ENCODE data around the gene NEIL3. TPM values are rescaled to one million over a fixed set of nuclear protein-coding genes. Genes with fewer than 3 reads are reported as not detected.

The NEIL3 gene
- total RNA-seq, 2 experiments from 2014 or later, result 33.7 to 35.2 TPM

DNA sequence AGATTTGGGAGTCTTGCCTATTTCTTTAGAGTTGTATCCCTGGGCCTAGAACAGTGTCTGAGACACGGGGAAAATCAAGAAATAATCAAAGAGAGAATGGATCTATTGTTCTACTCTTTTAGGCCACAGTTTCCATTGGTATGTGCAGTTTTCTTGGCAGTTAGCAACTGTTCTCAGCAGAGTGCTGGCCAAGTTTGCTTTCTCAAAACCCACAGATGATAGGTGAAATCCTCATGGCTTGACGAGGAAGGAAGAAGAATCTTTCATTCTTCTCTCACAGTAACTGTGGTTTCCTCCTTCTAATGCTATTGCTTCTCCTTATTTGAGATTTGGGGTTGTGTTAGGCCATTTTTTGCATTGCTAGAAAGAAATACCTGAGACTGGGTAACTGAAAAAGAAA lies 90.4 kb downstream of the NEIL3 start:
- peaks cover 51% of the 10 kb centered on the region for H3K4me1 Mint-ChIP-seq (ENCODE audit: low read depth)
- no peak overlapping the region for H3K4me3 Mint-ChIP-seq
- peaks cover 11% of the 10 kb centered on the region for H3K9me3 Mint-ChIP-seq (ENCODE audit: insufficient read depth)
- no peak for ATAC-seq
- peaks cover 24% of the 10 kb centered on the region for H3K36me3 Mint-ChIP-seq (ENCODE audit: low read depth)
- no peak for DNase-seq
- ChIA-PET CTCF (no interaction called here), POLR2A (no interaction called here)
- H3K27me3 Mint-ChIP-seq (ENCODE audit: low read depth), result peaks cover 3% of the 10 kb centered on the region
- peak overlapping the region; percentile 84 for H3K27ac Mint-ChIP-seq

DNA sequence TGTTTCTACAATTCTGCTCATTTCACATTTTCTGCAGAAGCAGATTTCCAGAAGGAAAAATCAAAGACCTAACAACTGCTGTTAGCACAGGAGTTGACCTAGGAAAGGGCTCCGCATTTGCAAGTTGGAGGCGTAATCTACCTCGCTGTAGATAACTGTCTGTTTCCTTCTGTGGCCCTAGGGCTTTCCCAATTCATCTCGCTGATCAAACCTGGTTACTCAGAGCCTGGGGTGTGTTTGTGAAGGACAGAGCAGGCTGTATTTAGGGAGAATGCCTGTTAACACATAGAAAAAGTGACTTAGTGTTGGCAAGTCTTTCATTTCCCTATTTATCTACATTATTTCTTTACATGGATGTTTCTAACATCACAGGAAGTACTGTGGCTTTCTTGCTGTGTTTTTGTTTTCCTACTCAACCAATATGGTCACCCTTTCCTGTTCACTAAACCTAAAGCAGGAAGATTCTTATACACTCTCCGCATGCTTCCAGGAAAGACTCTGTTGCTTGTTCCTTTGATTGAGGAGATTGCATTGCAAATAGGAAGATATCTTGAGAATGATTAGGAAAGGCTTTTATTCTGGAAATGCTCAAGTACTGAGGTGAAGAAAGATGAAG lies 92.1 kb downstream of the NEIL3 start:
- ATAC-seq (peak; percentile 80), DNase-seq (no peak)
- Mint-ChIP-seq H3K4me3 (peak overlapping the region; percentile 52), H3K27me3 (ENCODE audit: low read depth) (peaks cover 6% of the 10 kb centered on the region), H3K9me3 (ENCODE audit: insufficient read depth) (peaks cover 11% of the 10 kb centered on the region), H3K36me3 (ENCODE audit: low read depth) (peaks cover 24% of the 10 kb centered on the region), H3K4me1 (ENCODE audit: low read depth) (peaks cover 49% of the 10 kb centered on the region), H3K27ac (peak overlapping the region; percentile 82)
- POLR2A ChIA-PET, result interaction anchor here (0.6 kb wide), 1 partner anchor 91 kb away, joined by 3 read pairs; no protein-coding TSS in a partner anchor
- CTCF ChIA-PET, result interaction anchor here (0.7 kb wide), 1 partner anchor 9 kb away, joined by 3 read pairs; no protein-coding TSS in a partner anchor

GRCh38 chr4:177403746-177404145 lies 94.1 kb downstream of the NEIL3 start:
- peaks cover 4% of the 10 kb centered on the region for H3K9me3 Mint-ChIP-seq (ENCODE audit: insufficient read depth)
- CTCF ChIA-PET, result interaction anchor here (1.0 to 1.6 kb wide), 2 partner anchors 10 to 23 kb away, joined by 3 to 6 read pairs; no protein-coding TSS in a partner anchor

DNA sequence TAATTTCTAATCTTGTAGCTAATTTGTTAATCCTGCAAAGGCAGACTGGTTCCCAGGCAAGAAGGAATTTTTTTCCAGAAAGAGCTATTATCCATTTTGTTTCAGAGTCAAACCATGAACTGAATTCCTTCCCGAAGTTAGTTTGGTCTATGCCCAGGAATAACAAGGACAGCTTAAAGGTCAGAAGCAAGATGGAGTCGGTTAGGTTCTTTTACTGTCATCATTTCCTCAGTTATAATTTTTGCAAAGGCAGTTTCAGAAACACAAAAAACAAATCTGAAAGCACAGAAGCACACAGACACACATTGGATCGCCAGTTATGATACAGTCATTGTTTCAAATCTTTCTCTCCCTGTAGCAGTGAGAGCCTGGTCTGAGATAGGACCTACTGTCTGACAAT lies 94.7 kb downstream of the NEIL3 start:
- Mint-ChIP-seq H3K9me3 (ENCODE audit: insufficient read depth) (peaks cover 4% of the 10 kb centered on the region), H3K36me3 (ENCODE audit: low read depth) (peaks cover 20% of the 10 kb centered on the region), H3K4me3 (no peak overlapping the region), H3K4me1 (ENCODE audit: low read depth) (peaks cover 46% of the 10 kb centered on the region), H3K27me3 (ENCODE audit: low read depth) (peaks cover 6% of the 10 kb centered on the region), H3K27ac (no peak overlapping the region)
- ATAC-seq (no peak), DNase-seq (no peak)
- ChIA-PET CTCF (interaction anchor here (1.1 to 1.6 kb wide), 3 partner anchors 11 to 23 kb away, joined by 3 to 6 read pairs (median 4); no protein-coding TSS in a partner anchor), POLR2A (interaction anchor here (2.6 kb wide), 1 partner anchor 37 kb away, joined by 14 read pairs; the partner anchor contains the start of gene AGA)

More at GRCh38 chr4:177403746-177404145, 94.1 kb downstream of the NEIL3 start:
- no peak for DNase-seq
- H3K27me3 Mint-ChIP-seq (ENCODE audit: low read depth), result peaks cover 6% of the 10 kb centered on the region
- no peak overlapping the region for H3K4me3 Mint-ChIP-seq
- peaks cover 20% of the 10 kb centered on the region for H3K36me3 Mint-ChIP-seq (ENCODE audit: low read depth)
- POLR2A ChIA-PET, result interaction anchor here (2.6 kb wide), 1 partner anchor 38 kb away, joined by 14 read pairs; the partner anchor contains the start of gene AGA
- ATAC-seq, result no peak
- H3K4me1 Mint-ChIP-seq (ENCODE audit: low read depth), result peaks cover 47% of the 10 kb centered on the region
- H3K27ac Mint-ChIP-seq, result no peak overlapping the region

DNA sequence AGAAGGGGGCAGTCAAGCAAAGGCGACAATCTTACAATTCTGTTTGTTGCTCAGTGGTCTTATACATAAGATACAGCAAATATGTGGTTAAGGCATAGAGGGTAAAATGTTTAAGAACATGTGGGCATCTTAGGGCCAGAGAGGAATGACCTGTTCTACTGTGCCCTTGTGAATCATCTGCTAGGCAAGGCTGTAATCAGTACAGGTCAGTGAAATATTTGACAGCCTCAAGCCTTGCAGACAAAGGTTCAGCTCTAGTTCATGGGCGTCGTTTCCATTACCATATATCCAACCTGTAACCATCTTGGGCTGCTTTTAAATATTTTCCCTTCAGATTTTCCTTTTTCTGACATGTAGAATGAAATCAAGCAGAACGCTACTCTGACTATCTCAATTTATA lies 95.3 kb downstream of the NEIL3 start:
- H3K4me1 Mint-ChIP-seq (ENCODE audit: low read depth), result peaks cover 40% of the 10 kb centered on the region
- H3K27me3 Mint-ChIP-seq (ENCODE audit: low read depth), result peaks cover 6% of the 10 kb centered on the region
- DNase-seq, result no peak
- ChIA-PET POLR2A (interaction anchor here (2.6 kb wide), 1 partner anchor 37 kb away, joined by 14 read pairs; the partner anchor contains the start of gene AGA), CTCF (interaction anchor here (1.1 to 1.2 kb wide), 2 partner anchors 12 to 20 kb away, joined by 3 to 4 read pairs; no protein-coding TSS in a partner anchor)
- H3K9me3 Mint-ChIP-seq (ENCODE audit: insufficient read depth), result peaks cover 4% of the 10 kb centered on the region
- H3K27ac Mint-ChIP-seq, result no peak overlapping the region
- ATAC-seq, result no peak
- H3K4me3 Mint-ChIP-seq, result no peak overlapping the region
- peaks cover 20% of the 10 kb centered on the region for H3K36me3 Mint-ChIP-seq (ENCODE audit: low read depth)

- peaks cover 6% of the 10 kb centered on the region for H3K27me3 Mint-ChIP-seq (ENCODE audit: low read depth)
- H3K4me1 Mint-ChIP-seq (ENCODE audit: low read depth), result peaks cover 35% of the 10 kb centered on the region
- no peak overlapping the region for H3K4me3 Mint-ChIP-seq
- peaks cover under 1% of the 10 kb centered on the region for H3K9me3 Mint-ChIP-seq (ENCODE audit: insufficient read depth)
- CTCF ChIA-PET, result interaction anchor here (1.2 kb wide), 1 partner anchor 45 kb away, joined by 3 read pairs; no protein-coding TSS in a partner anchor
- peaks cover 16% of the 10 kb centered on the region for H3K36me3 Mint-ChIP-seq (ENCODE audit: low read depth)
- DNase-seq (no peak), ATAC-seq (no peak)
- H3K27ac Mint-ChIP-seq, result no peak overlapping the region
- POLR2A ChIA-PET, result interaction anchor here (2.6 kb wide), 1 partner anchor 36 kb away, joined by 14 read pairs; the partner anchor contains the start of gene AGA
These were observed 95.8 kb downstream of the NEIL3 start for GRCh38 chr4:177405508-177405907.

GRCh38 chr4:177408023-177408422 lies 98.3 kb downstream of the NEIL3 start:
- Mint-ChIP-seq H3K27ac (no peak overlapping the region), H3K4me1 (ENCODE audit: low read depth) (peaks cover 13% of the 10 kb centered on the region), H3K36me3 (ENCODE audit: low read depth) (peaks cover 4% of the 10 kb centered on the region), H3K27me3 (ENCODE audit: low read depth) (peaks cover 6% of the 10 kb centered on the region), H3K9me3 (ENCODE audit: insufficient read depth) (no peaks in the 10 kb centered on the region), H3K4me3 (no peak overlapping the region)
- ChIA-PET CTCF (interaction anchor here (0.9 kb wide), 1 partner anchor 18 kb away, joined by 3 read pairs; no protein-coding TSS in a partner anchor), POLR2A (interaction anchor here (0.6 kb wide), 1 partner anchor 34 kb away, joined by 3 read pairs; the partner anchor contains the start of gene AGA)
- DNase-seq (no peak), ATAC-seq (no peak)

DNA sequence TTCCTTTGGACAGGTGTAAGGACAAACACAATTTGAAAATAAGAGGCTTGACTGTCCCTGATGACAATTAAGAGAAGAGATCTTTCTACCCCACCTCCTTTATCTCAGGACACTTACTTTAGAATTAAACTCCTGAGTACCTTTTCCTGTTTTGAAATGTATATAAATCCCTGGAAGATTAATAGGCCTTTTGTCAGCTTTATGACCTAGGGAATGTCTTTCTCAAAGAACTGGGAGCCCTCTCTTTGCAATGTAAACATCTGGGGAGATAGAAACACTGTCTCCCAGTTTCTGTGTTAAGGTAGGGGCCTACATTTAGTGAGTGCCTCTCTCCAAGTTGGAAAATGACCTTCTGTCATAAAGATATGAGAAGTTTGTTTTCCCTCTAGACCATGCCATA lies 100.9 kb downstream of the NEIL3 start:
- Mint-ChIP-seq H3K36me3 (ENCODE audit: low read depth) (no peaks in the 10 kb centered on the region), H3K27me3 (ENCODE audit: low read depth) (peaks cover 1% of the 10 kb centered on the region), H3K4me1 (ENCODE audit: low read depth) (no peaks in the 10 kb centered on the region), H3K4me3 (no peak overlapping the region), H3K27ac (no peak overlapping the region), H3K9me3 (ENCODE audit: insufficient read depth) (no peaks in the 10 kb centered on the region)
- DNase-seq (no peak), ATAC-seq (no peak)
- POLR2A ChIA-PET, result no interaction called here
- CTCF ChIA-PET, result no interaction called here

DNA sequence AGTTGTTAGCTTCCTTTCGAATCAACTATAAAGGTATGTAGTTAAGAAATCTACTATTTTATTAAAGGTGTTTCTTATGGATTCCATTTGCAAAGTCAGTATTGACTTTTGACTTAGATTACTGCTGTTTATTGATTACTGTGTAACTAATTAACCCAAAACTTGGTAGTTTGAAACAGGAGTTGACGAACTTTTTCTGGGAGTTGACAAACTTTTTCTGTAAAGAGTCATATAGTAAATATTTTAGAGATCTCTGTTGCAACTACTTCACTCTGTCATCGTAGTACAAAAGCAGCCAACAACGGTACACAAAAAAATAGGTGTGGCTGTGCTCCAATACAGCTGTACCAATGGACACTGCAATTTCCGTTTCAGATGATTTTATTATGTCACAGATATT lies 102.3 kb downstream of the NEIL3 start:
- DNase-seq (no peak), ATAC-seq (no peak)
- H3K36me3 Mint-ChIP-seq (ENCODE audit: low read depth), result no peaks in the 10 kb centered on the region
- no peak overlapping the region for H3K27ac Mint-ChIP-seq
- ChIA-PET POLR2A (no interaction called here), CTCF (no interaction called here)
- no peak overlapping the region for H3K4me3 Mint-ChIP-seq
- H3K4me1 Mint-ChIP-seq (ENCODE audit: low read depth), result no peaks in the 10 kb centered on the region
- no peaks in the 10 kb centered on the region for H3K27me3 Mint-ChIP-seq (ENCODE audit: low read depth)
- H3K9me3 Mint-ChIP-seq (ENCODE audit: insufficient read depth), result no peaks in the 10 kb centered on the region

Other genes with a start within 250 kb of the NEIL3 start
- gene AGA, start 132.6 kb downstream of the NEIL3 start, total RNA-seq, result 10 to 100 TPM; 26.8 to 27.4 TPM